HepG2 (cell line): ENCODE measurements around the gene PIP5KL1. TPM values are rescaled to one million over a fixed set of nuclear protein-coding genes. Genes with fewer than 3 reads are reported as not detected.

Experiments
- DMAP1 ChIP-seq: IDR thresholded peaks from 2 replicates; pipeline ENCODE4 v1.6.1; 2016
- ELF4 ChIP-seq: sonication (generic); formaldehyde crosslinking; IDR thresholded peaks from 2 replicates; pipeline ENCODE4 v1.5.0; 2020; ENCODE audit warnings: missing genetic modification reagents, mild to moderate bottlenecking, moderate library complexity, borderline replicate concordance
- KLF9 ChIP-seq: IDR thresholded peaks from 2 replicates; pipeline ENCODE4 v1.6.1; 2016; ENCODE audit warnings: low read depth
- NCOA5 ChIP-seq: sonication (generic); formaldehyde crosslinking; IDR thresholded peaks from 2 replicates; pipeline ENCODE4 v1.4.0; 2020; ENCODE audit warnings: missing genetic modification reagents
- NFRKB ChIP-seq: fragments of 450-650 bp; IDR thresholded peaks from 2 replicates; pipeline ENCODE4 v1.6.1; 2017
- SCMH1 ChIP-seq: sonication (generic); formaldehyde crosslinking; IDR thresholded peaks from 2 replicates; pipeline ENCODE4 v1.9.0; 2021; ENCODE audit warnings: missing genetic modification reagents, mild to moderate bottlenecking, borderline replicate concordance
- SIN3A ChIP-seq: IDR thresholded peaks from 2 replicates; pipeline ENCODE4 v1.6.1; 2011; ENCODE audit warnings: low read depth, mild to moderate bottlenecking, control low read depth, low read length, borderline replicate concordance
- SMAD3 ChIP-seq: sonication (generic); formaldehyde crosslinking; IDR thresholded peaks from 2 replicates; pipeline ENCODE4 v1.4.0; 2020; ENCODE audit warnings: missing genetic modification reagents
- STAG1 ChIP-seq: sonication (generic); formaldehyde crosslinking; IDR thresholded peaks from 2 replicates; pipeline ENCODE4 v1.4.0; 2020; ENCODE audit warnings: missing genetic modification reagents
- TAF15 ChIP-seq: fragments of 200-400 bp; formaldehyde crosslinking; IDR thresholded peaks from one replicate; pipeline ENCODE4 v1.6.1; 2018; ENCODE audit warnings: mild to moderate bottlenecking, low read depth, low read length; ENCODE audit not compliant: poor library complexity, severe bottlenecking
- ZBTB26 ChIP-seq: IDR thresholded peaks from 2 replicates; pipeline ENCODE4 v1.6.1; 2016; ENCODE audit warnings: missing compliant biosample characterization, missing genetic modification reagents, borderline replicate concordance
- ZFP36L1 ChIP-seq: sonication (generic); formaldehyde crosslinking; IDR thresholded peaks from 2 replicates; pipeline ENCODE4 v1.8.0; 2022; ENCODE audit warnings: mild to moderate bottlenecking, missing genetic modification reagents, moderate library complexity
- ZSCAN30 ChIP-seq: sonication (generic); formaldehyde crosslinking; IDR thresholded peaks from 2 replicates; pipeline ENCODE4 v1.5.0; 2020; ENCODE audit warnings: mild to moderate bottlenecking, missing genetic modification reagents
- polyA plus RNA-seq, 8 experiments: library from polyadenylated mRNA; depleted of rRNA in 3 of 8; stranded (reverse) in 7 of 8; unstranded in 1 of 8; fragments of >200 nt; fragmentation: Illumina TruSeq in 4 of 8; extraction: Trizol in 4 of 8; gene quantifications; 2 replicates each; pipeline versions ENCODE4 v1.2.1 to v1.2.3, GENCODE V29; 2011 to 2016; ENCODE audit warnings: low read depth in 4 of 8, missing spikeins in 1 of 8, mixed read lengths in 1 of 8; ENCODE audit not compliant: insufficient read depth in 1 of 8
- total RNA-seq, 5 experiments: library from RNA; depleted of rRNA; stranded (reverse); fragments of >200 nt; fragmentation: Illumina TruSeq; extraction: Trizol; gene quantifications; 2 replicates each; pipeline ENCODE4 v1.2.3, GENCODE V29; 2016; ENCODE audit warnings: low read depth in 1 of 5
- TF ChIP-seq, protein P1 (sequence below), 2 experiments: sonication (generic) in 1 of 2; formaldehyde crosslinking in 1 of 2; IDR thresholded peaks; 2 replicates each; pipeline versions ENCODE4 v1.6.1 to v1.9.0; 2014 to 2022; ENCODE audit warnings: antibody characterized with exemption in 1 of 2, borderline replicate concordance in 1 of 2, inconsistent platforms in 1 of 2, low read depth in 1 of 2, missing genetic modification reagents in 1 of 2
- TF ChIP-seq, protein P2 (sequence below): sonication (generic); formaldehyde crosslinking; IDR thresholded peaks from 2 replicates; pipeline ENCODE4 v1.4.0; 2020; ENCODE audit warnings: mild to moderate bottlenecking, missing genetic modification reagents
- TF ChIP-seq, protein P3 (sequence below): sonication (generic); formaldehyde crosslinking; IDR thresholded peaks from 2 replicates; pipeline ENCODE4 v1.8.1; 2023; ENCODE audit warnings: missing genetic modification reagents, inconsistent platforms, borderline replicate concordance

PIP5KL1 gene
- total and polyA plus RNA-seq, 2 of the 13 experiments (the other 11 are each of a cell fraction or from before 2014, with no cell fraction given) = 0.20 to 0.49 TPM

GRCh38 chr9:127898433-127899127, 32.0 kb downstream of the PIP5KL1 start (continued):
- TF ChIP-seq, protein P1, sequence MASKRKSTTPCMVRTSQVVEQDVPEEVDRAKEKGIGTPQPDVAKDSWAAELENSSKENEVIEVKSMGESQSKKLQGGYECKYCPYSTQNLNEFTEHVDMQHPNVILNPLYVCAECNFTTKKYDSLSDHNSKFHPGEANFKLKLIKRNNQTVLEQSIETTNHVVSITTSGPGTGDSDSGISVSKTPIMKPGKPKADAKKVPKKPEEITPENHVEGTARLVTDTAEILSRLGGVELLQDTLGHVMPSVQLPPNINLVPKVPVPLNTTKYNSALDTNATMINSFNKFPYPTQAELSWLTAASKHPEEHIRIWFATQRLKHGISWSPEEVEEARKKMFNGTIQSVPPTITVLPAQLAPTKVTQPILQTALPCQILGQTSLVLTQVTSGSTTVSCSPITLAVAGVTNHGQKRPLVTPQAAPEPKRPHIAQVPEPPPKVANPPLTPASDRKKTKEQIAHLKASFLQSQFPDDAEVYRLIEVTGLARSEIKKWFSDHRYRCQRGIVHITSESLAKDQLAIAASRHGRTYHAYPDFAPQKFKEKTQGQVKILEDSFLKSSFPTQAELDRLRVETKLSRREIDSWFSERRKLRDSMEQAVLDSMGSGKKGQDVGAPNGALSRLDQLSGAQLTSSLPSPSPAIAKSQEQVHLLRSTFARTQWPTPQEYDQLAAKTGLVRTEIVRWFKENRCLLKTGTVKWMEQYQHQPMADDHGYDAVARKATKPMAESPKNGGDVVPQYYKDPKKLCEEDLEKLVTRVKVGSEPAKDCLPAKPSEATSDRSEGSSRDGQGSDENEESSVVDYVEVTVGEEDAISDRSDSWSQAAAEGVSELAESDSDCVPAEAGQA (IDR thresholded peaks at IDR 0.05; ENCODE audit: low read depth) = no peak
- TF ChIP-seq, protein P1 (CRISPR knock-in tag; IDR thresholded peaks at IDR 0.05; ENCODE audit: borderline replicate concordance) = no peak
- TF ChIP-seq, protein P2, sequence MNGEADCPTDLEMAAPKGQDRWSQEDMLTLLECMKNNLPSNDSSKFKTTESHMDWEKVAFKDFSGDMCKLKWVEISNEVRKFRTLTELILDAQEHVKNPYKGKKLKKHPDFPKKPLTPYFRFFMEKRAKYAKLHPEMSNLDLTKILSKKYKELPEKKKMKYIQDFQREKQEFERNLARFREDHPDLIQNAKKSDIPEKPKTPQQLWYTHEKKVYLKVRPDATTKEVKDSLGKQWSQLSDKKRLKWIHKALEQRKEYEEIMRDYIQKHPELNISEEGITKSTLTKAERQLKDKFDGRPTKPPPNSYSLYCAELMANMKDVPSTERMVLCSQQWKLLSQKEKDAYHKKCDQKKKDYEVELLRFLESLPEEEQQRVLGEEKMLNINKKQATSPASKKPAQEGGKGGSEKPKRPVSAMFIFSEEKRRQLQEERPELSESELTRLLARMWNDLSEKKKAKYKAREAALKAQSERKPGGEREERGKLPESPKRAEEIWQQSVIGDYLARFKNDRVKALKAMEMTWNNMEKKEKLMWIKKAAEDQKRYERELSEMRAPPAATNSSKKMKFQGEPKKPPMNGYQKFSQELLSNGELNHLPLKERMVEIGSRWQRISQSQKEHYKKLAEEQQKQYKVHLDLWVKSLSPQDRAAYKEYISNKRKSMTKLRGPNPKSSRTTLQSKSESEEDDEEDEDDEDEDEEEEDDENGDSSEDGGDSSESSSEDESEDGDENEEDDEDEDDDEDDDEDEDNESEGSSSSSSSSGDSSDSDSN = peak; percentile 74; the same call in 1 of the 2 replicates
- TF ChIP-seq TAF15 (no peak), ELF4 (CRISPR knock-in tag) (0 out of 2 replicates have a peak, but pooled peaks have one; percentile 46), DMAP1 (CRISPR knock-in tag) (0 out of 2 replicates have a peak, but pooled peaks have one; percentile 16), SCMH1 (CRISPR knock-in tag) (no peak), ZFP36L1 (no peak), NFRKB (no peak), STAG1 (CRISPR knock-in tag) (no peak), ZBTB26 (CRISPR knock-in tag) (no peak), SIN3A (no peak; the same call in 1 of the 2 replicates), ZSCAN30 (CRISPR knock-in tag) (no peak), SMAD3 (CRISPR knock-in tag) (no peak), NCOA5 (CRISPR knock-in tag) (no peak), KLF9 (CRISPR knock-in tag) (no peak)
- TF ChIP-seq, protein P3, sequence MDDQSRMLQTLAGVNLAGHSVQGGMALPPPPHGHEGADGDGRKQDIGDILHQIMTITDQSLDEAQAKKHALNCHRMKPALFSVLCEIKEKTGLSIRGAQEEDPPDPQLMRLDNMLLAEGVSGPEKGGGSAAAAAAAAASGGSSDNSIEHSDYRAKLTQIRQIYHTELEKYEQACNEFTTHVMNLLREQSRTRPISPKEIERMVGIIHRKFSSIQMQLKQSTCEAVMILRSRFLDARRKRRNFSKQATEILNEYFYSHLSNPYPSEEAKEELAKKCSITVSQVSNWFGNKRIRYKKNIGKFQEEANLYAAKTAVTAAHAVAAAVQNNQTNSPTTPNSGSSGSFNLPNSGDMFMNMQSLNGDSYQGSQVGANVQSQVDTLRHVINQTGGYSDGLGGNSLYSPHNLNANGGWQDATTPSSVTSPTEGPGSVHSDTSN (CRISPR knock-in tag) = no peak
